A549 (cell line): ENCODE measurements around the gene PLCB4. TPM values are rescaled to one million over a fixed set of nuclear protein-coding genes. Genes with fewer than 3 reads are reported as not detected.

Experiments used
- ATAC-seq, 2 experiments: fragments of 200-7000 bp in 1 of 2; fragments of >200 bp in 1 of 2; cut with Nextera tagmentation in 1 of 2; cut with Tn5 transposase in 1 of 2; 3 replicates each; pipeline versions ENCODE4 v1.8.0 to v1.9.1; 2018 to 2020; ENCODE audit warnings: mild to moderate bottlenecking in 1 of 2, moderate library complexity in 1 of 2
- CTCF ChIA-PET: fragments of 300-600 bp; sonication (Branson Sonifier 250); formaldehyde crosslinking; extraction: SDS; loops from one replicate; lab custom pipeline; 2021; ENCODE audit warnings: antibody characterized with exemption, inconsistent platforms; lab: Yijun Ruan, JAX
- POLR2A ChIA-PET: fragments of 350-600 bp; formaldehyde crosslinking; extraction: SDS; loops from one replicate; lab custom pipeline; 2021; ENCODE audit warnings: antibody characterized with exemption, inconsistent platforms; lab: Yijun Ruan, JAX
- DNase-seq, 2 experiments: peaks; one replicate each; pipeline versions ENCODE4 v3.0.0 to v3.0.0-alpha.2; 2011 to 2016; ENCODE audit warnings: low read depth in 1 of 2, low spot score in 1 of 2
- FAIRE-seq: peaks from 2 replicates; lab custom pipeline; 2011; peaks lifted over from hg19 to GRCh38; lab: Jason Lieb, UNC
- H3K27ac ChIP-seq, 2 experiments: fragments of >200 bp; sonication (Bioruptor Twin); formaldehyde crosslinking; 3 replicates each; pipeline ENCODE4 v1.5.1; 2016 to 2017
- H3K4me1 ChIP-seq: fragments of >200 bp; sonication (Bioruptor Twin); formaldehyde crosslinking; 3 replicates; pipeline ENCODE4 v1.6.1; 2016
- H3K4me2 ChIP-seq: fragments of >200 bp; sonication (Bioruptor Twin); formaldehyde crosslinking; 3 replicates; pipeline ENCODE4 v1.6.1; 2016
- H3K4me3 ChIP-seq: fragments of >200 bp; sonication (Bioruptor Twin); formaldehyde crosslinking; 3 replicates; pipeline ENCODE4 v1.5.1; 2016
- H3K9me3 ChIP-seq: fragments of >200 bp; sonication (Bioruptor Twin); formaldehyde crosslinking; 3 replicates; pipeline ENCODE4 v1.6.1; 2016
- BHLHE40 ChIP-seq: IDR thresholded peaks from 2 replicates; pipeline ENCODE4 v1.6.1; 2012; ENCODE audit warnings: low read depth, low read length, inconsistent platforms
- CBX2 ChIP-seq: fragments of 200-600 bp; sonication (generic); IDR thresholded peaks from 2 replicates; pipeline ENCODE4 v1.6.1; 2016; ENCODE audit warnings: low read depth, mild to moderate bottlenecking, borderline replicate concordance
- CBX8 ChIP-seq: fragments of 200-600 bp; sonication (generic); IDR thresholded peaks from 2 replicates; pipeline ENCODE4 v1.6.1; 2016
- CHD4 ChIP-seq: fragments of 200-600 bp; sonication (generic); IDR thresholded peaks from 2 replicates; pipeline ENCODE4 v1.6.1; 2016; ENCODE audit warnings: antibody characterized with exemption, mild to moderate bottlenecking, borderline replicate concordance
- EHMT2 ChIP-seq: fragments of 200-600 bp; sonication (generic); IDR thresholded peaks from 2 replicates; pipeline ENCODE4 v1.6.1; 2016; ENCODE audit warnings: antibody characterized with exemption, low read depth, mild to moderate bottlenecking, moderate library complexity
- FOSB ChIP-seq: fragments of 250-450 bp; sonication (Bioruptor Pico); IDR thresholded peaks from 2 replicates; pipeline ENCODE4 v1.5.0; 2020; ENCODE audit warnings: mild to moderate bottlenecking, moderate library complexity
- FOSL2 ChIP-seq, 2 experiments: fragments of 450-650 bp in 1 of 2; fragments of >200 bp in 1 of 2; sonication (Bioruptor Twin) in 1 of 2; formaldehyde crosslinking; IDR thresholded peaks; 2 replicates each; pipeline versions ENCODE4 v1.5.0 to v1.6.1; 2016 to 2020; ENCODE audit warnings: mild to moderate bottlenecking in 1 of 2, moderate library complexity in 1 of 2
- FOXS1 ChIP-seq: fragments of 250-450 bp; sonication (Bioruptor Pico); IDR thresholded peaks from 2 replicates; pipeline ENCODE4 v1.5.0; 2020; ENCODE audit warnings: mild to moderate bottlenecking, moderate library complexity
- GATA3 ChIP-seq: IDR thresholded peaks from 2 replicates; pipeline ENCODE4 v1.6.1; 2012; ENCODE audit warnings: borderline replicate concordance
- HDAC2 ChIP-seq: fragments of 200-600 bp; sonication (generic); IDR thresholded peaks from 2 replicates; pipeline ENCODE4 v1.6.1; 2016
- HEYL ChIP-seq: fragments of 250-450 bp; sonication (Bioruptor Pico); IDR thresholded peaks from 2 replicates; pipeline ENCODE4 v1.8.0; 2021; ENCODE audit warnings: mild to moderate bottlenecking, moderate library complexity
- HOXB13 ChIP-seq: fragments of 250-450 bp; sonication (Bioruptor Pico); IDR thresholded peaks from 2 replicates; pipeline ENCODE4 v1.5.0; 2020; ENCODE audit warnings: low read depth, mild to moderate bottlenecking, moderate library complexity
- HOXB5 ChIP-seq: fragments of 250-450 bp; sonication (Bioruptor Pico); IDR thresholded peaks from 2 replicates; pipeline ENCODE4 v1.5.0; 2020; ENCODE audit warnings: mild to moderate bottlenecking, moderate library complexity
- JUN ChIP-seq, 2 experiments: fragments of >200 bp; sonication (Bioruptor Twin); formaldehyde crosslinking; IDR thresholded peaks; 2 replicates in 1 of 2; 3 replicates in 1 of 2; pipeline ENCODE4 v1.6.1; 2016 to 2017
- JUNB ChIP-seq: fragments of >200 bp; sonication (Bioruptor Twin); formaldehyde crosslinking; IDR thresholded peaks from 2 replicates; pipeline ENCODE4 v1.6.1; 2016
- KDM1A ChIP-seq: fragments of 200-600 bp; sonication (generic); IDR thresholded peaks from 2 replicates; pipeline ENCODE4 v1.6.1; 2016; ENCODE audit warnings: low read depth, mild to moderate bottlenecking
- MYC ChIP-seq: IDR thresholded peaks from 2 replicates; pipeline ENCODE4 v1.6.1; 2012; ENCODE audit warnings: mild to moderate bottlenecking, inconsistent platforms, low read length, improper control_type of control experiment, borderline replicate concordance
- NFE2L2 ChIP-seq: fragments of 150-350 bp; conservative IDR thresholded peaks from 2 replicates; pipeline ENCODE4 v1.6.1; 2014; ENCODE audit warnings: low read length
- RAD21 ChIP-seq, 2 experiments: fragments of >200 bp in 1 of 2; sonication (Bioruptor Twin) in 1 of 2; formaldehyde crosslinking in 1 of 2; IDR thresholded peaks in 1 of 2; conservative IDR thresholded peaks in 1 of 2; 2 replicates in 1 of 2; 3 replicates in 1 of 2; pipeline ENCODE4 v1.6.1; 2012 to 2018; ENCODE audit warnings: inconsistent platforms in 1 of 2
- RCOR1 ChIP-seq: fragments of 150-350 bp; IDR thresholded peaks from 2 replicates; pipeline ENCODE4 v1.6.1; 2014; ENCODE audit warnings: antibody characterized with exemption, low read length, low read depth
- RFX5 ChIP-seq: fragments of 450-650 bp; IDR thresholded peaks from 2 replicates; pipeline ENCODE4 v1.7.1; 2014; ENCODE audit warnings: antibody characterized with exemption, mild to moderate bottlenecking, moderate library complexity
- SREBF2 ChIP-seq: fragments of 450-650 bp; IDR thresholded peaks from 2 replicates; pipeline ENCODE4 v1.6.1; 2014; ENCODE audit warnings: mild to moderate bottlenecking, moderate library complexity
- TFCP2L1 ChIP-seq: fragments of 250-450 bp; sonication (Bioruptor Pico); IDR thresholded peaks from 2 replicates; pipeline ENCODE4 v1.5.0; 2021; ENCODE audit warnings: mild to moderate bottlenecking
- ZC3H11A ChIP-seq: fragments of 450-650 bp; IDR thresholded peaks from 2 replicates; pipeline ENCODE4 v1.6.1; 2014; ENCODE audit warnings: antibody characterized with exemption, mild to moderate bottlenecking
- ZNF302 ChIP-seq: fragments of 250-450 bp; sonication (Bioruptor Pico); IDR thresholded peaks from 2 replicates; pipeline ENCODE4 v1.9.0; 2021; ENCODE audit warnings: inconsistent platforms, mild to moderate bottlenecking, moderate library complexity
- WGBS: methylation state at CpG from one replicate; pipeline ENCODE4 v1.1.6; 2017; ENCODE audit errors: missing lambda C conversion rate; 5-methylcytosine and 5-hydroxymethylcytosine counted together
- polyA plus RNA-seq, 4 experiments: library from polyadenylated mRNA; depleted of rRNA in 3 of 4; stranded (reverse); fragments of >200 nt; fragmentation: RNase III in 1 of 4; extraction: RNeasy Plus Mini Kit Qiagen cat#74134 plus additional on column Dnase treatment in 1 of 4; gene quantifications; 2 replicates in 3 of 4; 3 replicates in 1 of 4; pipeline ENCODE4 v1.2.3, GENCODE V29; 2011 to 2017
- TF ChIP-seq, protein P1 (sequence below): fragments of 200-600 bp; sonication (generic); IDR thresholded peaks from 2 replicates; pipeline ENCODE4 v1.6.1; 2016; ENCODE audit warnings: antibody characterized with exemption, mild to moderate bottlenecking, moderate library complexity
- TF ChIP-seq, protein P2 (sequence below): fragments of >200 bp; sonication (Bioruptor Twin); formaldehyde crosslinking; IDR thresholded peaks from 3 replicates; pipeline ENCODE4 v1.6.1; 2016
- TF ChIP-seq, protein P3 (sequence below): IDR thresholded peaks from 2 replicates; pipeline ENCODE4 v1.6.1; 2012
- TF ChIP-seq, protein P4 (sequence below): fragments of 250-450 bp; sonication (Bioruptor Pico); IDR thresholded peaks from 2 replicates; pipeline ENCODE4 v1.5.0; 2020; ENCODE audit warnings: low read depth, mild to moderate bottlenecking, moderate library complexity

Gene PLCB4
- polyA plus RNA-seq, 2 of the 4 experiments (the other 2 are of a cell fraction), result 17.1 to 32.1 TPM

DNA sequence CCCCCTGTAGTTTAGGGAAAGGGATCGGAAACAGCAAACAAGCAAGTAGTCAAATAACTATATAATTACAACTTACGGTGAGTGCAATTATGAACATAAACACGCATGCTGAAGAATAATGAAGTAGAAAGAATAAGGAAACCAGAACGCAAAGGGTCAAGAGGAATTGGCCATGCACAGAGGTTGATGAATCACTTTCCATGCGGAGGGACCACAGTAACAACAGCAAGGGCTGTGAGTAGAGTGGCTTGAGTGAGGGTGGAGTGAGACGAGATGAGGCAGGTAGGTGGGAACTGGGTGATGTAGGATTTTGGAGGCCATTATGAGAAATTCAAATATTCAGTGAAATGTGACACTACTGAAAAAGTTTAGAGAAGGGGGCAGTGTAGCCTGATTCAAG is 333.3 kb downstream of the PLCB4 start:
- POLR2A ChIA-PET, result no interaction called here
- no peak overlapping the region for H3K27ac ChIP-seq
- no peaks in the 10 kb centered on the region for H3K9me3 ChIP-seq
- H3K4me3 ChIP-seq, result no peak overlapping the region
- CTCF ChIA-PET, result interaction anchor here (1.0 to 2.0 kb wide), 3 partner anchors 9 to 548 kb away, joined by 3 to 8 read pairs (median 5); no protein-coding TSS in a partner anchor
- H3K4me1 ChIP-seq, result no peaks in the 10 kb centered on the region
- TF ChIP-seq, protein P1, sequence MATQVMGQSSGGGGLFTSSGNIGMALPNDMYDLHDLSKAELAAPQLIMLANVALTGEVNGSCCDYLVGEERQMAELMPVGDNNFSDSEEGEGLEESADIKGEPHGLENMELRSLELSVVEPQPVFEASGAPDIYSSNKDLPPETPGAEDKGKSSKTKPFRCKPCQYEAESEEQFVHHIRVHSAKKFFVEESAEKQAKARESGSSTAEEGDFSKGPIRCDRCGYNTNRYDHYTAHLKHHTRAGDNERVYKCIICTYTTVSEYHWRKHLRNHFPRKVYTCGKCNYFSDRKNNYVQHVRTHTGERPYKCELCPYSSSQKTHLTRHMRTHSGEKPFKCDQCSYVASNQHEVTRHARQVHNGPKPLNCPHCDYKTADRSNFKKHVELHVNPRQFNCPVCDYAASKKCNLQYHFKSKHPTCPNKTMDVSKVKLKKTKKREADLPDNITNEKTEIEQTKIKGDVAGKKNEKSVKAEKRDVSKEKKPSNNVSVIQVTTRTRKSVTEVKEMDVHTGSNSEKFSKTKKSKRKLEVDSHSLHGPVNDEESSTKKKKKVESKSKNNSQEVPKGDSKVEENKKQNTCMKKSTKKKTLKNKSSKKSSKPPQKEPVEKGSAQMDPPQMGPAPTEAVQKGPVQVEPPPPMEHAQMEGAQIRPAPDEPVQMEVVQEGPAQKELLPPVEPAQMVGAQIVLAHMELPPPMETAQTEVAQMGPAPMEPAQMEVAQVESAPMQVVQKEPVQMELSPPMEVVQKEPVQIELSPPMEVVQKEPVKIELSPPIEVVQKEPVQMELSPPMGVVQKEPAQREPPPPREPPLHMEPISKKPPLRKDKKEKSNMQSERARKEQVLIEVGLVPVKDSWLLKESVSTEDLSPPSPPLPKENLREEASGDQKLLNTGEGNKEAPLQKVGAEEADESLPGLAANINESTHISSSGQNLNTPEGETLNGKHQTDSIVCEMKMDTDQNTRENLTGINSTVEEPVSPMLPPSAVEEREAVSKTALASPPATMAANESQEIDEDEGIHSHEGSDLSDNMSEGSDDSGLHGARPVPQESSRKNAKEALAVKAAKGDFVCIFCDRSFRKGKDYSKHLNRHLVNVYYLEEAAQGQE, result no peak
- TF ChIP-seq BHLHE40 (no peak), HOXB13 (no peak), RCOR1 (no peak), NFE2L2 (no peak), CBX8 (no peak), HOXB5 (no peak), SREBF2 (no peak), ZC3H11A (no peak), KDM1A (no peak), FOSB (CRISPR knock-in tag) (no peak), GATA3 (no peak), CHD4 (no peak), JUN (IDR thresholded peaks at IDR 0.05) (no peak), FOSL2 (IDR thresholded peaks at IDR 0.05) (no peak), FOSL2 (CRISPR knock-in tag; IDR thresholded peaks at IDR 0.05) (no peak), MYC (no peak), HDAC2 (no peak), RFX5 (no peak)
- TF ChIP-seq, protein P2, sequence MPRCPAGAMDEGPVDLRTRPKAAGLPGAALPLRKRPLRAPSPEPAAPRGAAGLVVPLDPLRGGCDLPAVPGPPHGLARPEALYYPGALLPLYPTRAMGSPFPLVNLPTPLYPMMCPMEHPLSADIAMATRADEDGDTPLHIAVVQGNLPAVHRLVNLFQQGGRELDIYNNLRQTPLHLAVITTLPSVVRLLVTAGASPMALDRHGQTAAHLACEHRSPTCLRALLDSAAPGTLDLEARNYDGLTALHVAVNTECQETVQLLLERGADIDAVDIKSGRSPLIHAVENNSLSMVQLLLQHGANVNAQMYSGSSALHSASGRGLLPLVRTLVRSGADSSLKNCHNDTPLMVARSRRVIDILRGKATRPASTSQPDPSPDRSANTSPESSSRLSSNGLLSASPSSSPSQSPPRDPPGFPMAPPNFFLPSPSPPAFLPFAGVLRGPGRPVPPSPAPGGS, result no peak
- ATAC-seq (no peak), DNase-seq (no peak), FAIRE-seq (no peak)
- H3K4me2 ChIP-seq, result no peak overlapping the region
- WGBS, result 92% methylated on average over 6 of the region's 6 CpGs

DNA sequence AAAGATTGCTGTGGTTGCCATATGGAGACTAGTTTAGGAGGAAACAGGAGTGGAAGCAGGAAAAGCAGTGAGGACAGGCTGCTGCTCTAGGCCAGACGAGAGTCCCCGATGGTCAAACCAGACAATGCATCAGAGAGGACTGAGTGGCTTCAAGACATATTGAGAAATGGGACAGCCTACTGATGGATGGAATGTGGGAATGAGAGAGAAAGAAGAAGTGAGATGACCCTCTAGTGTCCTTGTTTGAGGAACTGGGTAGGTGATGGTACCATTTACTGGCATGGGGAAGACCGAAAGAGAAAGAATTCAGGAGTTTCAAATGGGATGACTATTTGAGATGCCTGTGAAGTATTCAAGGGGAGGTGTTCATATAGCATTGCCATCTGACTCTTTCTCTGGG is 333.7 kb downstream of the PLCB4 start:
- 95% methylated on average over 3 of the region's 3 CpGs for WGBS
- no peaks in the 10 kb centered on the region for H3K4me1 ChIP-seq
- POLR2A ChIA-PET, result no interaction called here
- CTCF ChIA-PET, result interaction anchor here (1.0 to 1.2 kb wide), 2 partner anchors 9 to 549 kb away, joined by 3 to 4 read pairs; no protein-coding TSS in a partner anchor
- FAIRE-seq (no peak), DNase-seq (no peak), ATAC-seq (no peak)
- no peak overlapping the region for H3K4me2 ChIP-seq
- H3K4me3 ChIP-seq, result no peak overlapping the region
- H3K9me3 ChIP-seq, result no peaks in the 10 kb centered on the region
- H3K27ac ChIP-seq, result no peak overlapping the region
- no peak for TF ChIP-seq RAD21 (conservative IDR thresholded peaks at IDR 0.05 in 1 of 2, IDR thresholded peaks at IDR 0.05 in 1 of 2)
- no peak for TF ChIP-seq HEYL
- TF ChIP-seq, protein P1, result no peak
- TF ChIP-seq TFCP2L1 (CRISPR knock-in tag), result no peak
- TF ChIP-seq ZC3H11A, result no peak
- no peak for TF ChIP-seq CBX2
- TF ChIP-seq, protein P3, sequence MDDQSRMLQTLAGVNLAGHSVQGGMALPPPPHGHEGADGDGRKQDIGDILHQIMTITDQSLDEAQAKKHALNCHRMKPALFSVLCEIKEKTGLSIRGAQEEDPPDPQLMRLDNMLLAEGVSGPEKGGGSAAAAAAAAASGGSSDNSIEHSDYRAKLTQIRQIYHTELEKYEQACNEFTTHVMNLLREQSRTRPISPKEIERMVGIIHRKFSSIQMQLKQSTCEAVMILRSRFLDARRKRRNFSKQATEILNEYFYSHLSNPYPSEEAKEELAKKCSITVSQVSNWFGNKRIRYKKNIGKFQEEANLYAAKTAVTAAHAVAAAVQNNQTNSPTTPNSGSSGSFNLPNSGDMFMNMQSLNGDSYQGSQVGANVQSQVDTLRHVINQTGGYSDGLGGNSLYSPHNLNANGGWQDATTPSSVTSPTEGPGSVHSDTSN, result no peak
- TF ChIP-seq ZNF302 (CRISPR knock-in tag), result no peak
- no peak for TF ChIP-seq JUNB
- no peak for TF ChIP-seq SREBF2
- TF ChIP-seq, protein P4, sequence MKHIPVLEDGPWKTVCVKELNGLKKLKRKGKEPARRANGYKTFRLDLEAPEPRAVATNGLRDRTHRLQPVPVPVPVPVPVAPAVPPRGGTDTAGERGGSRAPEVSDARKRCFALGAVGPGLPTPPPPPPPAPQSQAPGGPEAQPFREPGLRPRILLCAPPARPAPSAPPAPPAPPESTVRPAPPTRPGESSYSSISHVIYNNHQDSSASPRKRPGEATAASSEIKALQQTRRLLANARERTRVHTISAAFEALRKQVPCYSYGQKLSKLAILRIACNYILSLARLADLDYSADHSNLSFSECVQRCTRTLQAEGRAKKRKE, result no peak
- TF ChIP-seq HOXB13, result no peak
- no peak for TF ChIP-seq RCOR1
- TF ChIP-seq EHMT2, result no peak
- TF ChIP-seq FOXS1 (CRISPR knock-in tag), result no peak
